Measurements from ENCODE around the gene SLC25A41.

SLC25A41 gene

DNA sequence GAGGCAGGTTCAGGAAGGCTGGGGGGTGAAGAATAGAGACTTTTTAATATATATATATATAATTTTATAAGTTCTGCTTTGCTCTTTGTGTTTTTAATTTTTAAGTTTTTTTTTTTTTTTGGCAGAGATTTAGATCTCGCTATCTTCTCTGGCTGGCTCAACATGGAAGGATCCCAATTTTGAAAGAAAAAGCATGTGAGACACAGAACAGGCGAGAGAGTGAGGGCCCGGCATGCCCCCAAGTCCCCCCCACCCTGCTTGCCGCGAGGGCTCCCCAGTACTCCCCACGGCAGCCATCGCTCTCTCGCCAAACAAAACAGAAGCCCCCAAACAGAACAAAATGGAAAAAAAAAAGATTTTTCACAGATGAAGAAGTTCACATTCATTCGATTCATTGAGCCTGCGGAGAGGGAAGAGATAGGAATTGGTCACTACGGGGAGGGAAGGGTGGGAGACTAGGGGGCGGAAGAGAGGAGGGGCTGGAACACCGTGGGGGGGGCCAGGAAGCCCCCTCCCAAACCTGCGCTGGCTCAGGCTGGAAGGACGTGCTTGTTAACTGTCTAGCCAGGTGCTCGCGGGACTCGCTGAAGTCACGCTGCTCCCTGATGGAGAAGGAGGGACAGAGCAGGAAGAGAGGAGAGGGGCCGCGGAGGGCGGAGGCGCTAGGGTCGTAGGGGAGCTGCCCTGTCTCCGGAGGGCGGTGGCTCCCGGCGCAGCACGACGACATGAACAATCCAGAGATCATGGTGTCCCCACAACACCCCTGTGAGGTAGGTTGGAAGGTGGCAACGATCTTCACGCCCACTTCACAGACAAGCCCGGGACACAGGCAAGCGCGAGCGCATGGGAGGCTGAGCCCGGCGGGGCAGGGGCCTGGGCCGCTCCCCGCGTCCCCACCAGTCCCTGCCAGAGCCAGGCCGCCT is 19.6 kb downstream of the SLC25A41 start:
- TF ChIP-seq, protein P1, sequence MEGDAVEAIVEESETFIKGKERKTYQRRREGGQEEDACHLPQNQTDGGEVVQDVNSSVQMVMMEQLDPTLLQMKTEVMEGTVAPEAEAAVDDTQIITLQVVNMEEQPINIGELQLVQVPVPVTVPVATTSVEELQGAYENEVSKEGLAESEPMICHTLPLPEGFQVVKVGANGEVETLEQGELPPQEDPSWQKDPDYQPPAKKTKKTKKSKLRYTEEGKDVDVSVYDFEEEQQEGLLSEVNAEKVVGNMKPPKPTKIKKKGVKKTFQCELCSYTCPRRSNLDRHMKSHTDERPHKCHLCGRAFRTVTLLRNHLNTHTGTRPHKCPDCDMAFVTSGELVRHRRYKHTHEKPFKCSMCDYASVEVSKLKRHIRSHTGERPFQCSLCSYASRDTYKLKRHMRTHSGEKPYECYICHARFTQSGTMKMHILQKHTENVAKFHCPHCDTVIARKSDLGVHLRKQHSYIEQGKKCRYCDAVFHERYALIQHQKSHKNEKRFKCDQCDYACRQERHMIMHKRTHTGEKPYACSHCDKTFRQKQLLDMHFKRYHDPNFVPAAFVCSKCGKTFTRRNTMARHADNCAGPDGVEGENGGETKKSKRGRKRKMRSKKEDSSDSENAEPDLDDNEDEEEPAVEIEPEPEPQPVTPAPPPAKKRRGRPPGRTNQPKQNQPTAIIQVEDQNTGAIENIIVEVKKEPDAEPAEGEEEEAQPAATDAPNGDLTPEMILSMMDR (IDR thresholded peaks at IDR 0.05; ENCODE audit: borderline replicate concordance, insufficient read depth, low read depth, low read length), result no peak
- H3K4me3 ChIP-seq (ENCODE audit: low read depth, low read length), result no peak overlapping the region

DNA sequence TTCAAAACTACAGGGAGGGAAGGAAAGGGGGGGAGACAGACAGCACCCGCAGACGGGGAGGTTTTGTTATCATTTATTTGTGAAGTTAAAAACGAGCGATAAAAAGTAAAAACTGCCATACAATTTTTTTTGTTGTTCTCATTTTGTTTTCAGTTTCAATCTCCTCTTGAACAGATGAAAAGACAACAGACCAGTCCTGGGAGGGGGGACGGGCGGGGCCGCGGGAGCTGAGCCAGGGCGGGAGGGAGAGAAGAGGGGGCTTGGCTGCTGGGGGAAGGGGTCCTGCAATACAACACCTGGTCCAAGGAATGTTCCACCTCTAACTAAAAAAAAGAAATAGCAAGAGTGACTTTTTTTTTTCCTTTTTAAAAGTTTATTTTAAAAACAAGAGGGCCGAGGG is 20.3 kb downstream of the SLC25A41 start:
- no peak overlapping the region for H3K4me3 ChIP-seq (ENCODE audit: low read depth, low read length)
- TF ChIP-seq, protein P1 (IDR thresholded peaks at IDR 0.05; ENCODE audit: borderline replicate concordance, insufficient read depth, low read depth, low read length), result no peak

DNA sequence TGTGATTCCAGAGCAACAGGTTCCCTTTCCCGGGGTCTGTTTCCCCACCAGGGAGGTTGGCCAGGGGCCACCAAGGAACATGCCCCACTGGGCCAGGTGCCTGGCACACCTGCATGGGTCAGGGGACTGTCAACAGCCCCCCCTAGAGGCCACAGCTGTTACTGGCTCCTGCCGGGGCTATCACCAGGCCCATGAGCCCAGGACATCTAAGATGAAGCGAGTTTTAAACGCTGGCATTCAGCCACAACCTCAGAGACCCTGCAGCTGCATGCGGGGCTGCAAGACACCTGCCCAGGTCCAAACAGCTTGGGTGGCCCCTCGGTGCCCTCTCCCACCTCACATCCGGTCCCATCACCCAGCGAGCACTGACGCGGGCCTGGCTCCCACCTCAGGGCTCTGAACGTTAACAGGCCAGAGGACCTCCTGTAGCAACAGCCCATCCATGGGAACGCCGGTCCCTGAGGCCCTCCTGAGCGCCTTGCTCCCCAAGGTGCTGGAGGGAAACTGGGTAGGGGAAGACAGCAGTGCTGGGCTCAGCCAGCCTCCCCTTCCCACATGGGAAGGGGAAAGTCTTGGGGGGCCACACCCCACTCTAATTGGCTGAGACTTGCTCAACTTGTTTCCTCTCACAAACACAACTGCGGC is 21.0 kb downstream of the SLC25A41 start:
- H3K4me3 ChIP-seq (ENCODE audit: low read depth, low read length), result no peak overlapping the region
- TF ChIP-seq, protein P1 (IDR thresholded peaks at IDR 0.05; ENCODE audit: borderline replicate concordance, insufficient read depth, low read depth, low read length), result peak; percentile 75

DNA sequence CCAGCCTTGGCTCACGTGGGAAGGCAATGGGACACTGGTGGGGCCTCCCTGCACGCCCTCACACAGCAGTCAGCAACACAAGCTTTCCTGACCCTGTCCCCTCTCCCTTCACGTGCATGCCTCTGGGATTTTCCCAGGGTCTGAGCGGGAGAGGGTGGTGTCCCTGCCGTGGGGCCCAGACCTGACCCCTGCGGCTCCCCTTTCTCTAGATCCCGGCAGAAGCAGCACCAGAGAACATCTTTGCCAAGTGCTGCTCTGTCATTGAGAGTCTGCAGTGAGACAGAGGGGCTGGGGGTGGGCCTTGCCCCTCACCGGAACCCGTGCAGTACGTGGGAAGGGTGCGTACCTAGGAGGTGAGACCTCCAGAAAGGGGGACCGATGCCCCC is 21.5 kb downstream of the SLC25A41 start:
- H3K4me3 ChIP-seq (ENCODE audit: low read depth, low read length), result no peak overlapping the region
- TF ChIP-seq, protein P1 (IDR thresholded peaks at IDR 0.05; ENCODE audit: borderline replicate concordance, insufficient read depth, low read depth, low read length), result no peak

DNA sequence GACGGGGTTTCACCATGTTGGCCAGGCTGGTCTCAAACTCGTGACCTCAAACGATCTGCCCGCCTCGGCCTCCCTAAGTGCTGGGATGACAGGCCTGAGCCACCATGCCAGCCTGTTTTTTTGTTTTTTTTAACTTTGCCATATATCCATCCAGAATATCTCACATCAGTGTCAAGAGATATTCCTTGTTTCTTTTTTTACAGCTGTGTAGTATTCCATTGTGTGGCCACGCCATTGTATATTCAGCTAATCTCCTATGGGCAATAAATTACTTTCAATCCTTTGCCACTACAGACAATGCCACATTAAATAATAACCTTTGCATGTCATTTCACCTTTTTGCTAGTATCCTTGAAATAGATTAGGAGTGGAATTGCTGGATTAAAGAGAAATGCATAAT is 24.2 kb downstream of the SLC25A41 start:
- no peak overlapping the region for H3K4me3 ChIP-seq (ENCODE audit: low read depth, low read length)
- TF ChIP-seq, protein P1 (IDR thresholded peaks at IDR 0.05; ENCODE audit: borderline replicate concordance, insufficient read depth, low read depth, low read length), result no peak

DNA sequence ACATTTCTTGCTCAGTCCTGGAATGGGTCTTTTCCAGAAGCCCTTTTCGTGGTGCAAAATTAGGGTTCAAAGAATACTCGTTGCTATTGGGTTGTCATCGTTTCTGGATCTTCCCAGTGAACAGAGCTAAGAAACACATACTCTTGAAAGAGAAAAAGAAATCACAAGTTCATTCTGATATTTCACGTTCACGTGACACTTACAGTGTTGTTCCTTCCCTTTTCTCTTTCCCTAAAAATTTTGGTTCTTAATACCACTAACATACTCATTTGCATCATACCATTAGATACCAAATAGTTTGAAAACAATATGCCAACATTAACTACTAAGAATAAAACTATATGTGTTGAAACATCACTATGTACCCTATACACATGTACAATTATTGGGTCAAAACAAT is 27.2 kb downstream of the SLC25A41 start:
- H3K4me3 ChIP-seq (ENCODE audit: low read depth, low read length), result no peak overlapping the region
- TF ChIP-seq, protein P1 (IDR thresholded peaks at IDR 0.05; ENCODE audit: borderline replicate concordance, insufficient read depth, low read depth, low read length), result no peak

Data from GM12875 (cell line).